ENCODE data around the gene MEIOB. TPM values are rescaled to one million over a fixed set of nuclear protein-coding genes. Genes with fewer than 3 reads are reported as not detected.

Gene MEIOB
- total RNA-seq, 1 donor from 2014 or later, result not detected

- DNase-seq (ENCODE audit: low spot score in 2 of 2, unreplicated experiment in 2 of 2), result peak; percentile 18 to 37
- peaks cover 5% of the 10 kb centered on the region for H3K36me3 Mint-ChIP-seq
- no peak overlapping the region for H3K4me3 Mint-ChIP-seq
- no peaks in the 10 kb centered on the region for H3K27me3 Mint-ChIP-seq (ENCODE audit: low read depth)
- TF ChIP-seq CTCF (IDR thresholded peaks at IDR 0.05; ENCODE audit: unreplicated experiment), result no peak
- H3K4me1 Mint-ChIP-seq, result no peaks in the 10 kb centered on the region
- no peak overlapping the region for H3K27ac Mint-ChIP-seq
- H3K9me3 Mint-ChIP-seq, result no peaks in the 10 kb centered on the region
These were observed 81.2 kb downstream of the MEIOB start for GRCh38 chr16:1790611-1791255.

GRCh38 chr16:1790261-1790610, 81.7 kb downstream of the MEIOB start:
- H3K27ac Mint-ChIP-seq, result no peak overlapping the region
- no peaks in the 10 kb centered on the region for H3K27me3 Mint-ChIP-seq (ENCODE audit: low read depth)
- no peak for TF ChIP-seq CTCF (IDR thresholded peaks at IDR 0.05; ENCODE audit: unreplicated experiment)
- no peaks in the 10 kb centered on the region for H3K9me3 Mint-ChIP-seq
- H3K36me3 Mint-ChIP-seq, result peaks cover 5% of the 10 kb centered on the region
- DNase-seq (ENCODE audit: low spot score in 2 of 2, unreplicated experiment in 2 of 2), result no peak
- no peaks in the 10 kb centered on the region for H3K4me1 Mint-ChIP-seq
- no peak overlapping the region for H3K4me3 Mint-ChIP-seq

- H3K9me3 Mint-ChIP-seq, result no peaks in the 10 kb centered on the region
- no peak for TF ChIP-seq CTCF (IDR thresholded peaks at IDR 0.05; ENCODE audit: unreplicated experiment)
These were observed 82.3 kb downstream of the MEIOB start for GRCh38 chr16:1789643-1790045.

GRCh38 chr16:1788708-1789100, 83.3 kb downstream of the MEIOB start:
- H3K36me3 Mint-ChIP-seq, result peaks cover 5% of the 10 kb centered on the region
- DNase-seq (ENCODE audit: low spot score in 2 of 2, unreplicated experiment in 2 of 2), result peak in 1 of 2 experiments; percentile 18
- no peaks in the 10 kb centered on the region for H3K9me3 Mint-ChIP-seq
- H3K27ac Mint-ChIP-seq, result no peak overlapping the region
- no peaks in the 10 kb centered on the region for H3K27me3 Mint-ChIP-seq (ENCODE audit: low read depth)
- H3K4me3 Mint-ChIP-seq, result no peak overlapping the region
- TF ChIP-seq CTCF (IDR thresholded peaks at IDR 0.05; ENCODE audit: unreplicated experiment), result no peak
- peaks cover 5% of the 10 kb centered on the region for H3K4me1 Mint-ChIP-seq

More at GRCh38 chr16:1789643-1790045, 82.3 kb downstream of the MEIOB start:
- DNase-seq (ENCODE audit: low spot score in 2 of 2, unreplicated experiment in 2 of 2), result peak in 1 of 2 experiments; percentile 17
- H3K36me3 Mint-ChIP-seq, result peaks cover 5% of the 10 kb centered on the region
- H3K4me1 Mint-ChIP-seq, result peaks cover 2% of the 10 kb centered on the region
- no peak overlapping the region for H3K4me3 Mint-ChIP-seq
- no peaks in the 10 kb centered on the region for H3K27me3 Mint-ChIP-seq (ENCODE audit: low read depth)
- no peak overlapping the region for H3K27ac Mint-ChIP-seq

- no peaks in the 10 kb centered on the region for H3K9me3 Mint-ChIP-seq
- DNase-seq (ENCODE audit: low spot score in 2 of 2, unreplicated experiment in 2 of 2), result peak in 1 of 2 experiments; percentile 35
- no peaks in the 10 kb centered on the region for H3K27me3 Mint-ChIP-seq (ENCODE audit: low read depth)
- H3K36me3 Mint-ChIP-seq, result peaks cover 5% of the 10 kb centered on the region
- no peak for TF ChIP-seq CTCF (IDR thresholded peaks at IDR 0.05; ENCODE audit: unreplicated experiment)
- no peak overlapping the region for H3K27ac Mint-ChIP-seq
- H3K4me3 Mint-ChIP-seq, result no peak overlapping the region
- H3K4me1 Mint-ChIP-seq, result peaks cover 8% of the 10 kb centered on the region
These were observed 83.8 kb downstream of the MEIOB start for GRCh38 chr16:1788095-1788707.

Data from mesothelial cell of epicardium (in vitro differentiated cells).